Endothelial cell of umbilical vein (primary cell): Measurements from ENCODE around the gene AEBP1. TPM values are rescaled to one million over a fixed set of nuclear protein-coding genes. Genes with fewer than 3 reads are reported as not detected.

Experiments used
- BruUV-seq: library from RNA; stranded (reverse); fragments of 400-500 nt; replicated peaks from 2 replicates; lab custom pipeline; 2021; lab: Mats Ljungman, UMichigan
- CTCF ChIA-PET: fragments of 300-600, 350-600 bp; sonication (Branson Sonifier 250); formaldehyde crosslinking; loops from one replicate; lab custom pipeline; 2021; ENCODE audit warnings: antibody characterized with exemption, inconsistent platforms; lab: Charles Lee
- POLR2A ChIA-PET: fragments of 300-600, 350-600 bp; sonication (Branson Sonifier 250); formaldehyde crosslinking; loops from one replicate; lab custom pipeline; 2021; ENCODE audit warnings: antibody characterized with exemption, inconsistent platforms; lab: Charles Lee
- DNase-seq: peaks from one replicate; pipeline ENCODE4 v3.0.0-alpha.2; 2011; ENCODE audit warnings: low read depth, low spot score
- FAIRE-seq: peaks from 2 replicates; lab custom pipeline; 2011; peaks lifted over from hg19 to GRCh38; lab: Jason Lieb, UNC
- H2AFZ ChIP-seq: 2 replicates; pipeline ENCODE4 v1.6.0; 2012; ENCODE audit warnings: low read depth, low read length, control low read depth, inconsistent platforms
- H3K27ac ChIP-seq: 2 replicates; pipeline ENCODE4 v1.5.1; 2011; ENCODE audit warnings: low read depth, mild to moderate bottlenecking, control low read depth, low read length, moderate library complexity; ENCODE audit not compliant: insufficient read depth
- H3K27me3 ChIP-seq, 2 experiments: 2 replicates each; pipeline versions ENCODE4 v1.6.0 to v1.6.1; 2011; ENCODE audit warnings: low read length in 2 of 2, mixed read lengths in 1 of 2; ENCODE audit not compliant: control insufficient read depth in 2 of 2, insufficient read depth in 2 of 2
- H3K36me3 ChIP-seq, 2 experiments: 2 replicates in 1 of 2; 3 replicates in 1 of 2; pipeline ENCODE4 v1.5.1; 2011; ENCODE audit warnings: low read length in 2 of 2, mild to moderate bottlenecking in 1 of 2, moderate library complexity in 1 of 2; ENCODE audit not compliant: control insufficient read depth in 2 of 2, insufficient read depth in 2 of 2; ENCODE audit errors: extremely low read depth in 1 of 2
- H3K4me1 ChIP-seq: 3 replicates; pipeline ENCODE4 v1.5.1; 2011; ENCODE audit warnings: mild to moderate bottlenecking, low read length; ENCODE audit not compliant: control insufficient read depth, insufficient read depth; ENCODE audit errors: extremely low read depth
- H3K4me2 ChIP-seq: 2 replicates; pipeline ENCODE4 v1.6.1; 2011; ENCODE audit warnings: low read length, control low read depth, mixed read lengths; ENCODE audit not compliant: insufficient read depth
- H3K4me3 ChIP-seq, 3 experiments: fragments of 200-600 bp in 1 of 3; sonication (generic), shearing (Covaris generic) in 1 of 3; replicated peaks in 1 of 3; 2 replicates each; pipeline ENCODE4 v1.5.1; 2011 to 2016; ENCODE audit warnings: control low read depth in 3 of 3, low read length in 3 of 3, mild to moderate bottlenecking in 2 of 3, inconsistent platforms in 1 of 3, low read depth in 1 of 3, moderate library complexity in 1 of 3; ENCODE audit not compliant: insufficient read depth in 1 of 3
- H3K79me2 ChIP-seq: 2 replicates; pipeline ENCODE4 v1.6.0; 2012; ENCODE audit warnings: low read length, inconsistent platforms; ENCODE audit not compliant: control insufficient read depth, insufficient read depth
- H3K9ac ChIP-seq: replicated peaks from 2 replicates; pipeline ENCODE3; 2011; ENCODE audit warnings: low read length, control low read depth; ENCODE audit not compliant: insufficient read depth; ENCODE audit errors: extremely low read depth
- H3K9me1 ChIP-seq: replicated peaks from 3 replicates; pipeline ENCODE4 v1.6.0; 2011; ENCODE audit warnings: mild to moderate bottlenecking, low read length; ENCODE audit not compliant: control insufficient read depth, insufficient read depth; ENCODE audit errors: extremely low read depth
- H3K9me3 ChIP-seq: replicated peaks from 2 replicates; pipeline ENCODE4 v1.5.1; 2012; ENCODE audit warnings: low read length, inconsistent platforms; ENCODE audit not compliant: control insufficient read depth, insufficient read depth
- H4K20me1 ChIP-seq: replicated peaks from 2 replicates; pipeline ENCODE3; 2011; ENCODE audit warnings: mild to moderate bottlenecking, low read length; ENCODE audit not compliant: control insufficient read depth, insufficient read depth; ENCODE audit errors: extremely low read depth
- EZH2 ChIP-seq: IDR thresholded peaks from 2 replicates; pipeline ENCODE4 v1.6.1; 2012; ENCODE audit warnings: borderline replicate concordance, low read depth, mild to moderate bottlenecking, moderate library complexity, low read length, inconsistent platforms; ENCODE audit not compliant: severe bottlenecking
- FOS ChIP-seq: IDR thresholded peaks from 2 replicates; pipeline ENCODE4 v1.6.1; 2011; ENCODE audit warnings: mild to moderate bottlenecking, low read length, moderate library complexity, borderline replicate concordance; ENCODE audit not compliant: insufficient read depth
- GATA2 ChIP-seq: IDR thresholded peaks from 2 replicates; pipeline ENCODE4 v1.7.0; 2011; ENCODE audit warnings: low read depth, mild to moderate bottlenecking, moderate library complexity, mixed read lengths, low read length; ENCODE audit not compliant: insufficient read length, insufficient read depth
- JUN ChIP-seq: IDR thresholded peaks from 2 replicates; pipeline ENCODE4 v1.6.1; 2011; ENCODE audit warnings: borderline replicate concordance, low read depth; ENCODE audit not compliant: insufficient read length, insufficient read depth
- MYC ChIP-seq: IDR thresholded peaks from one replicate; pipeline ENCODE4 v1.6.1; 2011; ENCODE audit warnings: mild to moderate bottlenecking, low read depth, low read length
- POLR2A ChIP-seq: IDR thresholded peaks from 2 replicates; pipeline ENCODE4 v1.6.1; 2012; ENCODE audit warnings: low read depth, mild to moderate bottlenecking, control low read depth, low read length
- POLR2AphosphoS5 ChIP-seq: IDR thresholded peaks from 2 replicates; pipeline ENCODE4 v1.6.1; 2012; ENCODE audit warnings: low read depth, mild to moderate bottlenecking, control low read depth, low read length, moderate library complexity; ENCODE audit not compliant: insufficient read depth
- dilution Hi-C: fragments of 300-500 bp; cut with MboI; formaldehyde crosslinking; loops from one replicate; pipeline ENCODE4 v1.15.0; 2019; ENCODE audit warnings: low sequenced_read_pairs; ENCODE audit not compliant: extremely low pct_ligation_motif_present
- intact Hi-C: fragments of 100-400 bp; cut with micrococcal nuclease; formaldehyde crosslinking; loops from one replicate; pipeline ENCODE4 v1.10.0; 2022
- polyA plus RNA-seq, 4 experiments: library from polyadenylated mRNA; depleted of rRNA in 3 of 4; stranded (reverse) in 3 of 4; unstranded in 1 of 4; fragments of >200 nt; gene quantifications; 2 replicates each; pipeline versions ENCODE4 v1.2.1 to v1.2.3, GENCODE V29; 2011 to 2012; ENCODE audit warnings: missing spikeins in 1 of 4
- total RNA-seq: library from RNA; stranded (reverse); gene quantifications from 2 replicates; pipeline ENCODE4 v1.2.3, GENCODE V29; 2021
- TF ChIP-seq, protein P1 (sequence below), 2 donors: IDR thresholded peaks; 1 replicate in 1 of 2; 2 replicates in 1 of 2; pipeline ENCODE4 v1.5.1; 2011; ENCODE audit warnings: low read length in 2 of 2, mild to moderate bottlenecking in 2 of 2, moderate library complexity in 2 of 2, control low read depth in 1 of 2, inconsistent platforms in 1 of 2, low read depth in 1 of 2; ENCODE audit not compliant: insufficient read depth in 1 of 2; ENCODE audit errors: extremely low read depth in 1 of 2
- TF ChIP-seq, protein P2 (sequence below): IDR thresholded peaks from 2 replicates; pipeline ENCODE4 v1.6.1; 2011; ENCODE audit not compliant: insufficient read depth, insufficient read length

AEBP1 gene
- total and polyA plus RNA-seq, 2 donors (not counting 3 experiments of a cell fraction or from before 2014, with no cell fraction given) = 20.6 to 48.0 TPM

DNA sequence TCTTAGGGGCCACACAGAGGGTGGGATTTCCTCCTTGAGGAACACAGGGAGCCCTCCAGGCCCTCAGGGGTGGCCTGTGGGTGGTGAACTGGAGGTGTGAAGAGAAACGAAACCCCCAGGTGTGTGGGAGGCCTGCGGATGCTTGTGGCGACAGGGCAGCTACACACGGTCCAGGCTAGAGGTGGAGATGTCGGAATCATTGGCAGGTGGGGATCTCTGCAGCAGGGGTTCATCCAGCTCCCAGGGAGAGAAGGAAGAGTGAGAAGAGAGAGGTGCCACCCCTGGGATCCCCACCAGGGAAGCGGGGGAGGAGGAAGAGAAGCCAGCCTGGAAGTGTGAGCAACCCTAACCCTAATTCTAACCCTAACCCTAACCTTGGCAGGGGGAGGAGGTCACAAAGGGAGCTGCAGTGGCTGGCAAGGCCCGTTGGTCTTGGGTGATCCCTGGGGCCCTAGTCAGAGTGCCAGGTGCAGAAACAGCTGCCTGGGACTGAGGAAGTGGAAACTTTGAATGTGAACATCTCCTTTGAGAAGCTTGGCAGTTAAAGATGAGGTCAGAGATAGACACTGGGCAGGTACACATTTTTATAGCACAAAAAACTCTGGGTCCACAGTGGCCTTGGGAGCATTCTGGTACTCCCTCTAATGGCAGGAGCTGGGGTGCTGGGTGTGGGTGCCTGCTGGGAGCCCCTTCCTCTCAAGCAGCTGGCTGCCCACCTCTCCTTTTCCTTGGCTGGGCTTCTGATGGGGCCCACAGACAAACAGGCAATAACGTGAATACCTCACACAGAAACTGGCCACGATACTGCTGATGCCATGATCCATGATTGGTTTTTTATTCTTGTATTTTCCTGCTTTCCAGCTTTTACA, 6.8 kb upstream of the AEBP1 start:
- FAIRE-seq = no peak
- CTCF ChIA-PET = interaction anchor here (1.0 to 1.3 kb wide), 3 partner anchors 9 to 17 kb away, joined by 3 to 5 read pairs (median 4); no protein-coding TSS in a partner anchor
- dilution Hi-C loops = no loop called here

More for the DNA sequence above, 6.8 kb upstream of the AEBP1 start:
- no peak for TF ChIP-seq FOS
- TF ChIP-seq, protein P1, sequence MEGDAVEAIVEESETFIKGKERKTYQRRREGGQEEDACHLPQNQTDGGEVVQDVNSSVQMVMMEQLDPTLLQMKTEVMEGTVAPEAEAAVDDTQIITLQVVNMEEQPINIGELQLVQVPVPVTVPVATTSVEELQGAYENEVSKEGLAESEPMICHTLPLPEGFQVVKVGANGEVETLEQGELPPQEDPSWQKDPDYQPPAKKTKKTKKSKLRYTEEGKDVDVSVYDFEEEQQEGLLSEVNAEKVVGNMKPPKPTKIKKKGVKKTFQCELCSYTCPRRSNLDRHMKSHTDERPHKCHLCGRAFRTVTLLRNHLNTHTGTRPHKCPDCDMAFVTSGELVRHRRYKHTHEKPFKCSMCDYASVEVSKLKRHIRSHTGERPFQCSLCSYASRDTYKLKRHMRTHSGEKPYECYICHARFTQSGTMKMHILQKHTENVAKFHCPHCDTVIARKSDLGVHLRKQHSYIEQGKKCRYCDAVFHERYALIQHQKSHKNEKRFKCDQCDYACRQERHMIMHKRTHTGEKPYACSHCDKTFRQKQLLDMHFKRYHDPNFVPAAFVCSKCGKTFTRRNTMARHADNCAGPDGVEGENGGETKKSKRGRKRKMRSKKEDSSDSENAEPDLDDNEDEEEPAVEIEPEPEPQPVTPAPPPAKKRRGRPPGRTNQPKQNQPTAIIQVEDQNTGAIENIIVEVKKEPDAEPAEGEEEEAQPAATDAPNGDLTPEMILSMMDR (IDR thresholded peaks at IDR 0.05; ENCODE audit: extremely low read depth in 1 of 2, insufficient read depth in 1 of 2, low read depth in 1 of 2, low read length in 2 of 2) = no peak
- no peak for TF ChIP-seq POLR2A
- TF ChIP-seq JUN = no peak
- no peak for TF ChIP-seq POLR2AphosphoS5
- TF ChIP-seq EZH2 = no peak
- TF ChIP-seq, protein P2, sequence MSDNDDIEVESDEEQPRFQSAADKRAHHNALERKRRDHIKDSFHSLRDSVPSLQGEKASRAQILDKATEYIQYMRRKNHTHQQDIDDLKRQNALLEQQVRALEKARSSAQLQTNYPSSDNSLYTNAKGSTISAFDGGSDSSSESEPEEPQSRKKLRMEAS = no peak
- no peak for TF ChIP-seq GATA2
- no peak for TF ChIP-seq MYC
- Histone ChIP-seq H3K9me3 (no peaks in the 10 kb centered on the region), H3K27ac (no peak overlapping the region), H3K9me1 (no peaks in the 10 kb centered on the region), H3K36me3 (no peaks in the 10 kb centered on the region), H3K9ac (no peak overlapping the region), H2AFZ (no peak overlapping the region), H3K4me2 (no peak overlapping the region), H3K27me3 (no peaks in the 10 kb centered on the region), H3K4me3 (no peak overlapping the region), H3K4me1 (no peaks in the 10 kb centered on the region), H3K79me2 (no peaks in the 10 kb centered on the region), H4K20me1 (no peaks in the 10 kb centered on the region)
- BruUV-seq = no TSS peak
- POLR2A ChIA-PET = no interaction called here
- intact Hi-C loops = no loop called here
- no peak for DNase-seq
